Hepatocyte (in vitro differentiated cells): ENCODE results near the gene TMEM235. TPM values are rescaled to one million over a fixed set of nuclear protein-coding genes. Genes with fewer than 3 reads are reported as not detected.
A peak's percentile ranks its signal among the peaks of the same experiment; 100 is the strongest.

Experiments
- DNase-seq: peaks from one replicate; pipeline ENCODE4 v3.0.0-alpha.2; 2016; ENCODE audit warnings: low spot score
- H2AFZ ChIP-seq: fragments of 200-600 bp; sonication (generic); 2 replicates; pipeline ENCODE4 v1.6.0; 2016; ENCODE audit warnings: antibody characterized with exemption, mild to moderate bottlenecking
- H3K27ac ChIP-seq: fragments of 200-600 bp; sonication (generic); 2 replicates; pipeline ENCODE4 v1.5.1; 2016; ENCODE audit warnings: mild to moderate bottlenecking
- H3K27me3 ChIP-seq: fragments of 200-600 bp; sonication (generic); 2 replicates; pipeline ENCODE4 v1.6.1; 2016
- H3K36me3 ChIP-seq: fragments of 200-600 bp; sonication (generic); replicated peaks from 2 replicates; pipeline ENCODE4 v1.5.1; 2016; ENCODE audit warnings: low read depth; ENCODE audit not compliant: insufficient read depth
- H3K4me1 ChIP-seq: fragments of 200-600 bp; sonication (generic); 2 replicates; pipeline ENCODE4 v1.5.1; 2016; ENCODE audit warnings: mild to moderate bottlenecking, moderate library complexity; ENCODE audit not compliant: insufficient read depth
- H3K4me2 ChIP-seq: fragments of 200-600 bp; sonication (generic); 2 replicates; pipeline ENCODE4 v1.6.0; 2016
- H3K4me3 ChIP-seq: fragments of 200-600 bp; sonication (generic); 2 replicates; pipeline ENCODE4 v1.5.1; 2016; ENCODE audit warnings: mild to moderate bottlenecking
- H3K79me2 ChIP-seq: fragments of 200-600 bp; sonication (generic); 2 replicates; pipeline ENCODE4 v1.6.0; 2017; ENCODE audit warnings: mild to moderate bottlenecking
- H3K9me2 ChIP-seq: fragments of 200-600 bp; sonication (generic); replicated peaks from 2 replicates; pipeline ENCODE4 v1.6.0; 2017; ENCODE audit warnings: mild to moderate bottlenecking; ENCODE audit not compliant: insufficient read depth
- H3K9me3 ChIP-seq: fragments of 200-600 bp; sonication (generic); 2 replicates; pipeline ENCODE4 v1.5.1; 2016; ENCODE audit warnings: low read depth, mild to moderate bottlenecking
- H4K20me1 ChIP-seq: fragments of 200-600 bp; sonication (generic); 2 replicates; pipeline ENCODE4 v1.6.0; 2016; ENCODE audit warnings: mild to moderate bottlenecking; ENCODE audit not compliant: insufficient read depth, poor library complexity, severe bottlenecking
- CTCF ChIP-seq: fragments of 200-600 bp; sonication (generic); IDR thresholded peaks from 2 replicates; pipeline ENCODE4 v1.5.1; 2016; ENCODE audit warnings: antibody characterized with exemption, mild to moderate bottlenecking; ENCODE audit not compliant: poor library complexity
- EZH2 ChIP-seq: fragments of 200-600 bp; sonication (generic); IDR thresholded peaks from 2 replicates; pipeline ENCODE4 v1.6.1; 2016; ENCODE audit warnings: antibody characterized with exemption, mild to moderate bottlenecking, borderline replicate concordance
- EZH2phosphoT487 ChIP-seq: fragments of 200-600 bp; sonication (generic); IDR thresholded peaks from one replicate; pipeline ENCODE4 v1.6.1; 2018; ENCODE audit warnings: antibody characterized with exemption, mild to moderate bottlenecking, low read depth, moderate library complexity; ENCODE audit not compliant: unreplicated experiment, severe bottlenecking
- WGBS: methylation state at CpG from one replicate; pipeline ENCODE4 v1.1.6; 2016; ENCODE audit warnings: low lambda C conversion rate; ENCODE audit errors: missing lambda C conversion rate; 5-methylcytosine and 5-hydroxymethylcytosine counted together
- polyA plus RNA-seq: library from polyadenylated mRNA; unstranded; fragments of >200 nt; fragmentation: Nextera tagmentation; extraction: Ambion mirVana; gene quantifications from 2 replicates; pipeline ENCODE4 v1.2.1, GENCODE V29; 2016
- total RNA-seq: library from RNA; depleted of rRNA; stranded (reverse); fragments of >200 nt; gene quantifications from 2 replicates; pipeline ENCODE4 v1.2.3, GENCODE V29; 2014

Gene TMEM235
- total and polyA plus RNA-seq, 2 experiments from 2014 or later, result 0.21 to 0.27 TPM

GRCh38 chr17:78184351-78184750, 47.1 kb upstream of the TMEM235 start:
- no peak overlapping the region for H3K4me2 ChIP-seq
- no peaks in the 10 kb centered on the region for H4K20me1 ChIP-seq
- peaks cover 15% of the 10 kb centered on the region for H3K4me1 ChIP-seq
- H3K36me3 ChIP-seq, result no peaks in the 10 kb centered on the region
- no peaks in the 10 kb centered on the region for H3K9me3 ChIP-seq
- no peaks in the 10 kb centered on the region for H3K9me2 ChIP-seq
- peaks cover 19% of the 10 kb centered on the region for H3K79me2 ChIP-seq
- no peak for DNase-seq
- H3K27me3 ChIP-seq, result no peaks in the 10 kb centered on the region
- H3K4me3 ChIP-seq, result no peak overlapping the region
- no peak overlapping the region for H3K27ac ChIP-seq
- WGBS, result 84% methylated on average over 10 of the region's 10 CpGs
- TF ChIP-seq CTCF (no peak), EZH2 (no peak), EZH2phosphoT487 (no peak)
- no peak overlapping the region for H2AFZ ChIP-seq

GRCh38 chr17:78184868-78185267, 46.6 kb upstream of the TMEM235 start:
- Histone ChIP-seq H3K9me2 (no peaks in the 10 kb centered on the region), H3K4me1 (peaks cover 11% of the 10 kb centered on the region), H3K4me2 (no peak overlapping the region), H3K79me2 (peaks cover 24% of the 10 kb centered on the region), H3K27me3 (no peaks in the 10 kb centered on the region), H3K9me3 (no peaks in the 10 kb centered on the region), H3K27ac (no peak overlapping the region), H4K20me1 (no peaks in the 10 kb centered on the region), H3K36me3 (no peaks in the 10 kb centered on the region), H3K4me3 (no peak overlapping the region), H2AFZ (no peak overlapping the region)
- 93% methylated on average over 9 of the region's 9 CpGs for WGBS
- TF ChIP-seq EZH2phosphoT487 (no peak), EZH2 (no peak), CTCF (no peak)
- DNase-seq, result no peak

- H3K27ac ChIP-seq, result no peak overlapping the region
- H2AFZ ChIP-seq, result peak overlapping the region; percentile 31
- peaks cover 11% of the 10 kb centered on the region for H3K4me1 ChIP-seq
- H3K27me3 ChIP-seq, result no peaks in the 10 kb centered on the region
- H3K4me2 ChIP-seq, result peak overlapping the region; percentile 88
- no peaks in the 10 kb centered on the region for H3K36me3 ChIP-seq
- TF ChIP-seq EZH2phosphoT487 (no peak), CTCF (no peak), EZH2 (no peak)
- no peak for DNase-seq
- peaks cover 28% of the 10 kb centered on the region for H3K79me2 ChIP-seq
- H3K4me3 ChIP-seq, result no peak overlapping the region
- no peaks in the 10 kb centered on the region for H4K20me1 ChIP-seq
- WGBS, result 63% methylated on average over 10 of the region's 10 CpGs
- no peaks in the 10 kb centered on the region for H3K9me2 ChIP-seq
- no peaks in the 10 kb centered on the region for H3K9me3 ChIP-seq
Measured at GRCh38 chr17:78185981-78186691, 45.3 kb upstream of the TMEM235 start.
